Measurements from ENCODE around the gene FOXP1.
A peak's percentile ranks its signal among the peaks of the same experiment; 100 is the strongest.

FOXP1 gene

DNA sequence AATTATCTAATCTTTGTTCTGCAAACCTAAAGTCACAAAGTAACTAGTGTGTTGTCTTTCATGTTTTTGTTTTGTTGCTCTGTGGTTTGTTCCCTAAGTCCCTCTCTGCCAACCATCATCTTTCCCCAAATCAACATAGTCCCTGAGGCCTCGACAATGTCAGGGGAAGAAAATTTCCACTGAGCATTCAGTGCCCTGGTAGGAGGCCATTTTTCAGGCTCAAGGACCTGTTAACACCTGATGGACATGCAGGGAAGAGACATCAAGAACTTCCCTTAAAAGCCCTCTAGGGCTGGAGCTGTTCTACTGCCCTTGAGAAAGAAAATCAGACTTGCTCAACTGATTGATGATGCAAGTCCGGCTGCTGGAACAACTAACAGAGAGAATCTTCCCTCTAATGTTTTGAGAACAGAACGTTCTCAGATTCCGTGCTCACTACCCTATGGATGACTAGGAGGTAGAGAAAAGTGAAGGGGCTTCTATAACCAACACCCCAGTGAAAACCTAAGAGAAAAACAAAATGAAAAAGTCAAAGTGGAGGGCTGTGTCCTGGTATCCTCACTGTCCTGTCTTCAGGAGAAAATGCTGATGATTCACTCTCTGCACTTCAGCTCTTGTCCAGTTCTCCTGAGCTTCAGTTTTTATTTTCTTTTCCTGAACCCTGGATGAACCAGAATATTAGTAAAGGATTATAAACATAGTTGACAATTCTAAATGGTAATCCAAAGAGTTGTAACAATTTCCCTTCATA is 373.1 kb downstream of the FOXP1 start:
- DNase-seq (ENCODE audit: low spot score): no peak

- DNase-seq (ENCODE audit: low spot score): no peak
These were observed 375.1 kb downstream of the FOXP1 start for GRCh38 chr3:71208211-71209095.

DNA sequence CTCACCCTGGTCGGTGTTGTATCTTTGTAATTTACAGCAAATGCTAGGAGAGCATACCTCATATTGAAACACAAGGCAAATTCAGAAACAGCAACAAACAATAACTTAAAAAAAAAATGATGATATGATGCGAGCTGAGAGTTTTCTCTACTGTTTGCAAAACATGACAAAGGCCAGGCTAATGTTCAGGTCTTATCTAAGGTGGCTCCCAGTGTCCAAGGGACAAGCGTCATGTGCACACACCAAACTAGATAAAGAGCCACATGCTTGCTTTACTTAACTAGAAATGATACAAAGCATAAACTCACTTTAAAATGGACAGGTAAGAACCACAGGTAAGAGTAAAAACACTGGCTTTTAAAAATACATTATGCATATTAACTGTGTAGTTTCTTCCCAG is 375.9 kb downstream of the FOXP1 start:
- DNase-seq (ENCODE audit: low spot score): no peak

- no peak for DNase-seq (ENCODE audit: low spot score)
These were observed 377.0 kb downstream of the FOXP1 start for GRCh38 chr3:71206305-71207165.

- no peak for DNase-seq (ENCODE audit: low spot score)
These were observed 379.6 kb downstream of the FOXP1 start for GRCh38 chr3:71203727-71204488.

DNA sequence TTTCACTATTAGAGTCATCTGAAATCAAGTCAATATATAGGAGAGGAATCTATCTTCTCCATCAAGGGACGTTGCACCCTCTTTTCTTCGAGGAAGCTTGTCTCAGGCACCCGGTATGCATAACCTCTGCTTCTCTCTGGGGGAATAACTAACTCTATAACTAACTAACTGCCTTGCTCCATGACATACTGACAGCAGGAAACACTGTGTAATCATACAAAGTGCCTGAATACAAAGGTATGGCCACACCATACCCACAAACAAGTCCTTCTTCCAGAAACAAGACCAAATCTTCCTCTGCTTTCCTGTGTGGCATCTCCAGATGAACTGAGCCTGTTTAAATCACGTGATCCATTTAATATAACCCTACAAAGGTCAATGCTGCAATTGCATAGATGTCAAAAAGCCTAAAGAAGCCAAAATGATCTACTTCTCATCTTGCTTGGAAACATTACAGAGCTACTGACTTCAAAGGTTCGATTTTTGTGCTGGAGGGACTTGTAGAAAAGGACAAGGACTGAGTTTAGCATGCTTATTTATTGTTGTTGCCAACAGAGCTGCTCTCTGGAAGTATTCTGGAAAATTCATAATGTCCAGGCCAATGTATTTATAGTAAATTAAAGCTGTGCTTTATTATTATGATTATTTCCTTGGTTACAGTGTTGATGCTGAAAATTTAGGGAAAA is 380.5 kb downstream of the FOXP1 start:
- DNase-seq (ENCODE audit: low spot score): no peak

DNA sequence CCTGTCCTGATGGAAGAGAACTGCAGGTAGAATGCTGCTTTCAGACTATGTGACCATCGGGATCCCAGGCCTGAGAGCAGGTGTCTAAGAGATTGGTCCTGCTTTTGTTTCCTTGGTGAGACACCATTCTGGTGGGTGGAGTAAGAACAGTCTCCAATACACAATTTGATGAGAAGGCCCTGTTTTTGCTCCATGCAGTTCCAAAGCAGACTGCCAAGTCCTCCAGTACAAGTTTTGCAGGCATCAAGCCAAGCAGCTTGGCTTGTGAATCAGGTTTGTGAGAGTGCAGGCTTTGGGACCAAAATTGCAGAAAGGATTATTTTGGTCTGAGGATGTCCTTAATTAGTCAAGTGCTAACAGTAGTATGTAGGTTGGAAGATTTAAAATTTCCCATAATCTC is 381.6 kb downstream of the FOXP1 start:
- DNase-seq (ENCODE audit: low spot score): peak; percentile 42

DNA sequence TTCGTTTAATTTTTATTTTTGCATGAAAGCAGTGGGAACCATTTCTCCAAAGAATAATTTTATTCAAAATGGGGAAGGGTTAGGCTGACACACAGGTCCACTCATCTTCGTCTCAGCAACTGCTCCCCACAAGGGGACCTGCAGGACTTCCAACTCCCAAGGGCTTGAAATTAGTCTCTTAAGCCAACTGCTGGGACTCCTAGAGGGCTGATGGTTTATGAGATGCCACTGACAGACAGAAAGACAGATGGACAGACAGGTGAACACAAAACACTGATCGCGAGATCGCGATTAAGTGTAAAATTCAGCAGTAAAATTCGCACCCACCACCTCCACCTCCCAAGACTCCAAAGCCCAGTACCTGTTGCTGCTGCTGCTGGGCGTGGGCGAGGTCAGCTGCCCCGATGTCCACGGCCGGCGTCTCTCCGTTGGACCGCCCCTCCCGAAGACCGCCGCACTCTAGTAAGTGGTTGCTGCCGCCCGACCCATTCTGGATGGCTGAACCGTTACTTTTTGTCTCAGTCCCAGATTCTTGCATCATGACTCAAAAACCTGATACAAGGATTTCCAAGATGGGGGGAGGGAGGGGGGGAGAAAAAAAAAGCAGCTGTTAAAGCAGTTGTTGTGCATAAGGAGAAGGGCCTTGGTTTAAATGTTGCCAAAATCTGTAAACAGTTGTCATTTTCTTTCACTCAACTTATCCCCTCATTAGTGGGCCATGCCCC is 385.5 kb downstream of the FOXP1 start:
- no peak for DNase-seq (ENCODE audit: low spot score)

DNA sequence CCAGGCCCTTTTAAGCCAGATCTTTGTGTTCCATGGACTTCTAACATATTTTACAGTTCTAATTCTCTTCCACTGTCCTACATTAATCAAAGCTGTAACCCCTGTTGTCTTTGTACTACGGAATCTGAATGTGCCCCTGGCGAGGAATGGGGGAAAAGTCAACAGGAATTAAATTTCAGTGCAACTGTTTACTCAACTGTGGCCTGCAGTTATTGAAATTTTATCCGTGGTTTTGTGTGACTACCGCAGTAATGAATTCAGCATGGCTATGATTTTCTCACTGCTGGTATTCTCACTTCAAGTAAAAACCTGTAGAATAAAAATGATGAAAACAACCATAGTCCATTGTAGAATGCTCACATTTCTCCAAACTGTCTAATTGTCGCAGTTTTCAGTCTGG is 388.0 kb downstream of the FOXP1 start:
- no peak for DNase-seq (ENCODE audit: low spot score)

- no peak for DNase-seq (ENCODE audit: low spot score)
These were observed 388.7 kb downstream of the FOXP1 start for GRCh38 chr3:71194785-71195184.

- no peak for DNase-seq (ENCODE audit: low spot score)
These were observed 392.5 kb downstream of the FOXP1 start for GRCh38 chr3:71191031-71191482.

DNA sequence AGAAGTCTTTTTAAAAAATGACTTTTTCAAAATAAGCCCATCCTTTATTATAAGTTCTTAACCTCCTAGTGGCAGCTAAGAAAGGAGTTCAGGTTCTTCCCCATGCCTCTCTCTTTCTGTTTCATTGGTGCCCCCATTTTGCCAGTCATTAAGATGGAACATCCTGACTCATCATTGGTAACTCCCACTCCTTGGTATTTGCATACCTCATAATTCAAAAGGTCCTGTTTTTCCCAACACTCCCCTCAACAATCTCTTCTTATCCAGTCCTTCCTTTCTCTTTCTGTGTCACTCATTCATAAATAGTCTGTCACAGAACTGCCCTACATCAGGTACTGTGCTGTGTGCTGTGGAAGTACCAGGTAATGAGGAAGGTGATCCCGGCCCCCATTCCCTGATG is 394.0 kb downstream of the FOXP1 start:
- peak; percentile 29 for DNase-seq (ENCODE audit: low spot score)

GRCh38 chr3:71187715-71188114 is 395.8 kb downstream of the FOXP1 start:
- no peak for DNase-seq (ENCODE audit: low spot score)

DNA sequence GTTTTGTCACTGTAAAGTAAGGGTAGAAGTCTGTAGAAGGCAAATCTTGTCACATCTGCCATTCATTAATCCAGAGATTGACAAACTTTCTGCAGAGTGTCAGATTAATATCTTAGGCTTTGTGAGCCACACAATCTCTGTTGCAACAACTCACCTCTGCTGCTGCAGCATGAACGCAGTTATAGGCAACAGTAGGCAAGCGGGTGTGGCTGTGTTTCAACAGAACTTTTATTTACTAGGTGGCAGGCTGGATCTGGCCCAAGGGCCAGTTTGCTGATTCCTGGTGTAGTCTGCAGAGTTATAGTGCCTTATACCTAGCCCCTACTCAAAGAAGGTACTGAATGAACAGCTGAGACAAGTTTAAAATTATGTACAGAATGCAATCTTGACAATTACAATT is 396.7 kb downstream of the FOXP1 start:
- DNase-seq (ENCODE audit: low spot score): no peak

GRCh38 chr3:71185733-71186455 is 397.6 kb downstream of the FOXP1 start:
- no peak for DNase-seq (ENCODE audit: low spot score)

- no peak for DNase-seq (ENCODE audit: low spot score)
These were observed 399.3 kb downstream of the FOXP1 start for GRCh38 chr3:71184252-71184651.

DNA sequence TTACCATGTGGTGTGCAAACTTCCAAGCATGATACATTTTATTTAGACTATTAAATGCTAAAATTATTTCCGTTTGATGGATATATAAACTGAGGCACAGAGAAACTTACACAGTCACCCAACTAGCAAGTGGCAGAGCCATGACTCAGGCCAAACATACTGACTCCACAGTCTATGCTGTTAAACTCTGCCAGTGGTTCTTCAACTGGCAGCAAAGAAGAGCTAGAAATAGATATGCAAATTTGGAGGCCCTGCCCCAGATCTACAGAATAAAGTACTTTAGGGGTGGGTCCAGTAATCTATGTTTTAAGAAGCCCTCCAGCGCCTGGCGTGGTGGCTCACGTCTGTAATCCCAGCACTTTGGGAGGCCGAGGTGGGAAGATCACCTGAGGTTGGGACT is 400.0 kb downstream of the FOXP1 start:
- DNase-seq (ENCODE audit: low spot score): no peak

DNA sequence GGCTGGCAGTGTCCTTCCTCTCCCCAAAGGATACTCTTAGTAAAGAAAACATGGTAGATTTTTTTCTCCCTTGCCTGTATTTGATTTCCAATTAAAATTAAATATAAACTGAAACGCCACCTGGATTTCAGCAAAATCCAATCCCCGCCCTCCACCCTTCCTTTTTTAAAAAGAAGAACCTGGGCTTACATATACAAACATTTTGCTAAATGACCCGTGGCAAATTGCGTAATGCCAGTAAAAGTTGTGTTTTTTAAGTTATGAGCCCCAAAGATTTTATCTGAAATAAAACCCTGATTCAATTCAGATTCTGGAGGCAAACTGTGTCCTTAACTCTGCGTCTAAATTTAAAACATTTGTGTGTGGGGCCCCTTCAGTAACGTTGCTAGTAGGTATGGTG is 403.0 kb downstream of the FOXP1 start:
- DNase-seq (ENCODE audit: low spot score): no peak

DNA sequence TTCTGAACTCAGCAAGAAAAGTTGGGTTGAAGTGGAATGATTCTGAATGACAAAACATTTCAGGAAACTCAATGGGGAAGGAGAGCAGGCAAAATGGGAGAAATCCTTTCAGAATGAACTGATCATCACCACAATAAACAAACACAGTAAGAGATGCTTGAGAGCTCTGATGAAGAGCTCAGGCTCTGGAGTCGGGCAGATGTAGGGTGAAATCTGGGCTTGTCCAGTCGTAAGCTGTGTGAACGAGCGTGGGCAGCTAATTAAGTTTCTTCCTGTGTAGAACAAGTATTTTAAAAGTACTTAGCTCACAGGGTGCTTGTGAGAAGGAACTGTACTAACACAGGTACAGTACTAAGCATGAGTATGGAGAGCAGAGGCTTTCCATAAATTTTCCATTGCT is 406.2 kb downstream of the FOXP1 start:
- no peak for DNase-seq (ENCODE audit: low spot score)

GRCh38 chr3:71176366-71176765 is 407.2 kb downstream of the FOXP1 start:
- no peak for DNase-seq (ENCODE audit: low spot score)
